ENCODE measurements around the gene SIRPA. TPM values are rescaled to one million over a fixed set of nuclear protein-coding genes. Genes with fewer than 3 reads are reported as not detected.

Gene SIRPA
- total and polyA plus RNA-seq, 2 of the 8 experiments (the other 6 are each of a cell fraction or from before 2014, with no cell fraction given), result 3.9 to 4.3 TPM

- H3K79me1 ChIP-seq (ENCODE audit: low read depth, low read length), result no peaks in the 10 kb centered on the region
- peaks cover 3 to 23% (median 11%) of the 10 kb centered on the region in 4 experiments for H3K4me1 ChIP-seq (replicated peaks in 1 of 4; ENCODE audit: control insufficient read depth in 3 of 4, insufficient read depth in 4 of 4, low read length in 3 of 4)
- DNase-seq (ENCODE audit: low read depth in 1 of 2, low spot score in 2 of 2) (no peak), FAIRE-seq (no peak)
- ChIA-PET POLR2A (ENCODE audit: partially characterized antibody) (interaction anchor here (0.6 to 1.0 kb wide), 2 partner anchors 59 to 66 kb away, joined by 3 to 5 read pairs; no protein-coding TSS in a partner anchor), CTCF (ENCODE audit: partially characterized antibody) (interaction anchor here (0.6 to 1.6 kb wide), 5 partner anchors 27 to 92 kb away, joined by 3 to 5 read pairs (median 3); no protein-coding TSS in a partner anchor)
- H3K18ac ChIP-seq (ENCODE audit: extremely low read depth, low read length), result no peak overlapping the region
- peaks cover 14% of the 10 kb centered on the region; the same call in 1 of the 2 replicates for H3K23me2 ChIP-seq (ENCODE audit: low read depth, low read length)
- peak overlapping the region in 2 of 4 experiments; percentile 71 to 80; a peak in 4 of 8 replicates for H3K4me3 ChIP-seq (ENCODE audit: extremely low read depth in 1 of 4, insufficient read depth in 2 of 4, low read depth in 3 of 4, low read length in 4 of 4)
- H4K20me1 ChIP-seq (replicated peaks in 1 of 2; ENCODE audit: control insufficient read depth in 1 of 2, insufficient read depth in 2 of 2, low read length in 2 of 2), result peaks cover 2 to 11% of the 10 kb centered on the region in 2 experiments
- no peak for TF ChIP-seq SP4 (IDR thresholded peaks at IDR 0.05; ENCODE audit: low read length)
- no peak for TF ChIP-seq SUZ12 (IDR thresholded peaks at IDR 0.05; ENCODE audit: low read length)
- no peak for TF ChIP-seq BACH1 (IDR thresholded peaks at IDR 0.05; ENCODE audit: low read length)
- no peak for TF ChIP-seq CBX5 (IDR thresholded peaks at IDR 0.05; ENCODE audit: low read depth, low read length)
- TF ChIP-seq GTF2F1 (IDR thresholded peaks at IDR 0.05; ENCODE audit: borderline replicate concordance, low read depth, low read length), result no peak
- TF ChIP-seq EZH2 (IDR thresholded peaks at IDR 0.05; ENCODE audit: low read depth, low read length, severe bottlenecking), result no peak
- TF ChIP-seq CHD2 (IDR thresholded peaks at IDR 0.05; ENCODE audit: low read length), result no peak
- TF ChIP-seq BRCA1 (IDR thresholded peaks at IDR 0.05; ENCODE audit: low read depth, low read length), result no peak
- TF ChIP-seq, protein P1, sequence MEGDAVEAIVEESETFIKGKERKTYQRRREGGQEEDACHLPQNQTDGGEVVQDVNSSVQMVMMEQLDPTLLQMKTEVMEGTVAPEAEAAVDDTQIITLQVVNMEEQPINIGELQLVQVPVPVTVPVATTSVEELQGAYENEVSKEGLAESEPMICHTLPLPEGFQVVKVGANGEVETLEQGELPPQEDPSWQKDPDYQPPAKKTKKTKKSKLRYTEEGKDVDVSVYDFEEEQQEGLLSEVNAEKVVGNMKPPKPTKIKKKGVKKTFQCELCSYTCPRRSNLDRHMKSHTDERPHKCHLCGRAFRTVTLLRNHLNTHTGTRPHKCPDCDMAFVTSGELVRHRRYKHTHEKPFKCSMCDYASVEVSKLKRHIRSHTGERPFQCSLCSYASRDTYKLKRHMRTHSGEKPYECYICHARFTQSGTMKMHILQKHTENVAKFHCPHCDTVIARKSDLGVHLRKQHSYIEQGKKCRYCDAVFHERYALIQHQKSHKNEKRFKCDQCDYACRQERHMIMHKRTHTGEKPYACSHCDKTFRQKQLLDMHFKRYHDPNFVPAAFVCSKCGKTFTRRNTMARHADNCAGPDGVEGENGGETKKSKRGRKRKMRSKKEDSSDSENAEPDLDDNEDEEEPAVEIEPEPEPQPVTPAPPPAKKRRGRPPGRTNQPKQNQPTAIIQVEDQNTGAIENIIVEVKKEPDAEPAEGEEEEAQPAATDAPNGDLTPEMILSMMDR (IDR thresholded peaks at IDR 0.05; ENCODE audit: control extremely low read depth in 1 of 3, insufficient read depth in 1 of 3, low read depth in 1 of 3, low read length in 3 of 3), result no peak
- 76% methylated on average over 11 of the region's 12 CpGs; no CpG with 5 or more reads in 1 of the 2 experiments for WGBS, 2 experiments (ENCODE audit: extremely low coverage in 1 of 2, insufficient coverage in 1 of 2, insufficient read length in 1 of 2, insufficient replicate concordance in 2 of 2, low coverage in 1 of 2, low lambda C conversion rate in 2 of 2, missing lambda C conversion rate in 1 of 2)
- H3K9ac ChIP-seq (replicated peaks in 1 of 4; ENCODE audit: extremely low read depth in 1 of 4, low read depth in 3 of 4, low read length in 3 of 4), result no peak overlapping the region
- no peak overlapping the region for H2BK15ac ChIP-seq (ENCODE audit: low read length)
- H2AFZ ChIP-seq (ENCODE audit: low read length), result no peak overlapping the region
- H3K23ac ChIP-seq (ENCODE audit: insufficient read length), result no peak overlapping the region
- peak overlapping the region; percentile 83 to 85 for H3K4me2 ChIP-seq (ENCODE audit: insufficient read depth in 1 of 2, low read depth in 2 of 2, low read length in 2 of 2)
- no peak overlapping the region for H2BK20ac ChIP-seq (ENCODE audit: low read length)
- no peak overlapping the region for H2BK5ac ChIP-seq (ENCODE audit: low read depth, low read length)
- no peak overlapping the region for H3K56ac ChIP-seq (replicated peaks; ENCODE audit: insufficient read length, low read depth, low read length)
- H3K14ac ChIP-seq (ENCODE audit: insufficient read length), result no peak overlapping the region
- H4K8ac ChIP-seq (ENCODE audit: extremely low read depth, insufficient read depth, low read length), result no peak overlapping the region
- no peaks in the 10 kb centered on the region for H3K36me3 ChIP-seq (ENCODE audit: control insufficient read depth in 2 of 4, insufficient read depth in 4 of 4, low read length in 3 of 4)
- H4K5ac ChIP-seq (ENCODE audit: insufficient read length, low read depth, low read length), result no peak overlapping the region
- H3K4ac ChIP-seq (replicated peaks; ENCODE audit: insufficient read length, low read depth, low read length), result no peak overlapping the region
- no peak overlapping the region for H3K27ac ChIP-seq (ENCODE audit: low read depth, low read length)
- H2BK12ac ChIP-seq (ENCODE audit: low read depth, low read length), result no peak overlapping the region
- peaks cover 5 to 41% (median 32%) of the 10 kb centered on the region in 4 experiments for H3K27me3 ChIP-seq (replicated peaks in 1 of 4; ENCODE audit: control insufficient read depth in 3 of 4, extremely low read depth in 1 of 4, insufficient read depth in 3 of 4, low read length in 3 of 4)
- H3K9me3 ChIP-seq (ENCODE audit: insufficient read depth in 2 of 2, low read depth in 1 of 2, low read length in 1 of 2), result no peaks in the 10 kb centered on the region
- no peak overlapping the region for H2AK5ac ChIP-seq (ENCODE audit: low read depth, low read length)
- H3K79me2 ChIP-seq (ENCODE audit: control insufficient read depth in 1 of 2, insufficient read depth in 2 of 2, low read length in 2 of 2), result no peaks in the 10 kb centered on the region
- no peak overlapping the region for H2BK120ac ChIP-seq (replicated peaks; ENCODE audit: low read depth, low read length)
- no peak overlapping the region for H4K91ac ChIP-seq (replicated peaks; ENCODE audit: insufficient read length, low read length)
Measured at GRCh38 chr20:1896484-1897258, 1.5 kb downstream of the SIRPA start.
